ENCODE data around the gene RPEL1.

DNA sequence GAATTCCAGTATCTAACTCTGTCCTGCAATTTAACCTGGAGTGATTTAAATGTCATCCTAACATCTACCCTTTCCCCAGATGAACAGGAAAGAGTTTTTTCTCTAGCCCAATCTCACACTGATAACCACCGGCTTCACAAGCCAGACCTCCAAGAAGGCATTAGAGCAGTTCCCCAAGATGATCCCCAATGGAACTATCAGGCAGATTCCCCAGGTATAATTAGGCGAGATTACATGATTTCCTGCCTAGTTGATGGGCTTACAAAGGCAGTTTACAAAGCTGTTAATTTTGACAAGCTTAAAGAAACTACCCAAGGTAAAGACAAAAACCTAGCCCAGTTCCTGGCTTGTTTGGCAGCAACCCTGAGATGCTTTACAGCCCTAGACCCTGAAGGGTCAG, 38.5 kb upstream of the RPEL1 start:
- TF ChIP-seq CTCF (IDR thresholded peaks at IDR 0.05) (no peak), POLR2A (IDR thresholded peaks at IDR 0.05) (no peak), POLR2AphosphoS5 (IDR thresholded peaks at IDR 0.05) (no peak)

Measured in prostate gland (tissue), 2 donors.